ENCODE measurements around the gene ARHGAP33. TPM values are rescaled to one million over a fixed set of nuclear protein-coding genes. Genes with fewer than 3 reads are reported as not detected.

Gene ARHGAP33
- total and polyA plus RNA-seq, 2 of the 4 experiments (the other 2 are of a cell fraction): 0.72 to 11.9 TPM

- TF ChIP-seq CEBPB (IDR thresholded peaks at IDR 0.05; ENCODE audit: low read depth, low read length): no peak
Measured at GRCh38 chr19:35738021-35738886, 37.1 kb upstream of the ARHGAP33 start (continued).

DNA sequence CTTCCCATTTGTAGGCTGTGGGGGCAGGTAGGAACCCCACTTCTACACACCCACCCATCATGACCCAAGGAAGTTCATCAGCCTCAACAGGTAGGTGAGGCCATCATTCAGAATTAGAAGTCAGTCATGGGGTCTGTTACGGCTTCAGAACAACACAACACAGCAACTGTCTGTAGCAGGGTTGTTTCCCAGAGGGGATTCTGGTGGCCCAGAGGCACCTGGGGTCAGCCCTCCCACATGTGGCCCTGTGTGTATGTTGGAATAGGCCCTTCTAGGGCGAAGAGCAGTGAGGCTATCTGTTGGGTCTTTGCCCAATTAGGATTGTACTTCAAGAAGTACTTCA, 36.5 kb upstream of the ARHGAP33 start:
- Histone ChIP-seq H2BK5ac (ENCODE audit: low read depth, low read length, poor library complexity, severe bottlenecking) (no peak overlapping the region), H2BK120ac (ENCODE audit: low read depth, low read length) (no peak overlapping the region), H3K14ac (replicated peaks; ENCODE audit: low read depth, low read length) (no peak overlapping the region), H4K91ac (ENCODE audit: insufficient read depth, low read depth, low read length) (no peak overlapping the region), H3K36me3 (ENCODE audit: control insufficient read depth, insufficient read depth, low read length) (peaks cover 45% of the 10 kb centered on the region), H2AK9ac (replicated peaks; ENCODE audit: low read depth, low read length, poor library complexity) (no peak overlapping the region), H3K23ac (ENCODE audit: low read depth, low read length) (no peak overlapping the region), H3K9me1 (ENCODE audit: insufficient read depth, low read length) (no peaks in the 10 kb centered on the region), H3K9ac (ENCODE audit: low read depth, low read length) (no peak overlapping the region), H4K5ac (ENCODE audit: low read depth, low read length) (no peak overlapping the region), H3K27me3 (ENCODE audit: control insufficient read depth, insufficient read depth, low read length) (no peaks in the 10 kb centered on the region), H2BK15ac (ENCODE audit: low read depth, low read length) (no peak overlapping the region), H3K79me1 (ENCODE audit: low read depth in 1 of 2, low read length in 2 of 2) (peaks cover 0 to 18% of the 10 kb centered on the region in 2 experiments; a peak in 2 of 4 replicates), H2AK5ac (ENCODE audit: low read depth, low read length) (no peak overlapping the region), H4K20me1 (ENCODE audit: insufficient read depth, low read length) (no peaks in the 10 kb centered on the region; the same call in 1 of the 2 replicates), H3K27ac (ENCODE audit: insufficient read depth, low read length) (no peak overlapping the region), H3K56ac (ENCODE audit: extremely low read depth, insufficient read depth, low read length) (no peak overlapping the region), H3K9me3 (ENCODE audit: control insufficient read depth, insufficient read depth, low read length) (no peaks in the 10 kb centered on the region), H3K4me3 (ENCODE audit: insufficient read depth, low read depth, low read length) (no peak overlapping the region), H4K8ac (ENCODE audit: low read depth in 2 of 2, low read length in 2 of 2) (no peak overlapping the region), H3K18ac (ENCODE audit: low read depth, low read length) (no peak overlapping the region), H2BK20ac (ENCODE audit: low read depth, low read length) (no peak overlapping the region), H3K4ac (ENCODE audit: low read depth, low read length) (no peak overlapping the region), H2AFZ (replicated peaks; ENCODE audit: low read length, poor library complexity) (no peak overlapping the region), H3K4me1 (ENCODE audit: control insufficient read depth, insufficient read depth, low read length) (0 out of 2 replicates have a peak, but pooled peaks cover 3% of the 10 kb centered on the region), H3K4me2 (ENCODE audit: low read depth, low read length) (no peak overlapping the region)
- DNase-seq: no peak
- no TSS peak for BruUV-seq (replicated peaks)
- TF ChIP-seq RFX5 (IDR thresholded peaks at IDR 0.05; ENCODE audit: low read depth, low read length): no peak
- no peak for TF ChIP-seq ELK1 (IDR thresholded peaks at IDR 0.05; ENCODE audit: borderline replicate concordance, low read depth, low read length)
- no peak for TF ChIP-seq MAFK (IDR thresholded peaks at IDR 0.05; ENCODE audit: low read depth, low read length)
- no peak for TF ChIP-seq CHD1 (IDR thresholded peaks at IDR 0.05; ENCODE audit: low read depth, low read length)
- no peak for TF ChIP-seq FOS (IDR thresholded peaks at IDR 0.05; ENCODE audit: low read depth, low read length)
- ATAC-seq (ENCODE audit: low read depth): no peak
- POLR2A ChIA-PET (ENCODE audit: unreplicated experiment): no interaction called here
- dilution Hi-C loops (cut with HindIII; ENCODE audit: low sequenced_read_pairs, unreplicated experiment): no loop called here
- intact Hi-C loops (cut with micrococcal nuclease): no loop called here
- 80% methylated on average over 1 of the region's 2 CpGs; no CpG with 5 or more reads in 1 of the 2 experiments for WGBS, 2 experiments (ENCODE audit: extremely low coverage in 2 of 2, insufficient read length in 1 of 2)
- in situ Hi-C loops (cut with MboI; ENCODE audit: low sequenced_read_pairs): no loop called here
- CTCF ChIA-PET: no interaction called here

Measured in IMR-90 (cell line).